Measurements from ENCODE around the gene FMNL2.

Gene FMNL2

DNA sequence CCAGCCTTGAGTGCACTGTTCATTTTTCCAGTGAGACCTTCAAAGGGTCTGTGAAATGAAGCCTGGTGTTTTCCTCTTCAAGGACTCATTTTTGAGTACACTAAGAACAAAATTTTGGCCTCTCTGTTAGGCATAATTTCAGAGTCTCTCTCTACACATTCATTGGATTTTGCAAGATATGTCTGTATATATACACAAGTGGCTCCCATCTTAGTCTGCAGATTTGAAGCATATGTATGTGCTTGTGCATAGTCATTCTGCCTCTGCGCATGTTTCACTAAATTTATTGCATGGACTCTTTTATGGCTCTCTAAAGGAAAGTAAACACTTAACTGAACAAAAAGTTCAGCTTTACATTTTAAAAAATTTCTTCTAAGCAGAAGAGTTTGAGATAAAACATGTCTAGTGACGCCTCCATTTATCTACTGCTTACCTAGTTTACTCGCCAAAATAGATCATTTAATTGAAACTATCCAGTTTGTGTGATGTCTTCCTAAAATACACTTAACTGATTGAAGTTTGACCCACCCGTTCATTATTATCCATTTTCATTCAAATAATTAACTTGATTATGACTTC lies 145.9 kb downstream of the FMNL2 start:
- TF ChIP-seq CTCF (IDR thresholded peaks at IDR 0.05; ENCODE audit: control insufficient read depth, extremely low read depth, insufficient read depth): no peak
- H3K4me3 ChIP-seq (ENCODE audit: low read depth, low read length): no peak overlapping the region
- no peak for DNase-seq (ENCODE audit: low read depth)

DNA sequence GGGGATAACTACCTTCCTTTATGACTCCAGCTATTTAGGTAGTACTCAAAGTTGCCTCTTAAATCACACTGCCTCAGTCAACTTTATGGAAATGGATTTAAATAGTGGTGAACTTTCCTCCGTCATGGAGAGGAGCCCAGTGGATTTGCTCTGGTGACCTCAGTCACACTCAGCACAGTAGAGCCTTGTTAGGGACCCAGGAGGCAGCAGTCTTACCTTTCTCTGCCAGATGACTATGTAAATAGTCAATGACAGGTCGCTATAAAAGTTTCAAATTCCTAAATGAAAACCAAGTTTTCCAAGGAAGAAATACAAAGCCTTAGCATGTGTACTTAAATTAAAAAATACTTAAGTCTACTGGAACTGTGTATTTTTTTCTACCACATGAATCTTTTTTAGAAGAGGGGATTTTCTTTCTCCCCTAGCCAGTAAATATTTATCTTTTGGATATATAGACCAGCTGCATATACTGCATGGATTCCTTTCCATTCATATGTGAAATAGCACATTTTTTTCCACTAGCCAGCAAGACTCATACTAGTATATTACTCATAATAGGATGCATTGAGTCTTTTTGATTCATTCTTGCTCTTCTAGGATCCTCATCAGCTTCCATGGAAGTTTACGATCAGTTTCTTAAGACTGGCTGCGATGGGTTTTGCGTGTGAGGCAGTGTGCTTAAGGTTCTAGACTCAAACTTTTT lies 147.1 kb downstream of the FMNL2 start:
- H3K4me3 ChIP-seq (ENCODE audit: low read depth, low read length): no peak overlapping the region
- TF ChIP-seq CTCF (IDR thresholded peaks at IDR 0.05; ENCODE audit: control insufficient read depth, extremely low read depth, insufficient read depth): no peak
- DNase-seq (ENCODE audit: low read depth): no peak

- TF ChIP-seq CTCF (IDR thresholded peaks at IDR 0.05; ENCODE audit: control insufficient read depth, extremely low read depth, insufficient read depth): no peak
Observed at GRCh38 chr2:152483276-152484063, 148.5 kb downstream of the FMNL2 start.

GRCh38 chr2:152485954-152486736 lies 151.2 kb downstream of the FMNL2 start:
- TF ChIP-seq CTCF (IDR thresholded peaks at IDR 0.05; ENCODE audit: control insufficient read depth, extremely low read depth, insufficient read depth): no peak
- no peak overlapping the region for H3K4me3 ChIP-seq (ENCODE audit: low read depth, low read length)
- DNase-seq (ENCODE audit: low read depth): no peak

More at GRCh38 chr2:152483276-152484063, 148.5 kb downstream of the FMNL2 start:
- H3K4me3 ChIP-seq (ENCODE audit: low read depth, low read length): no peak overlapping the region
- no peak for DNase-seq (ENCODE audit: low read depth)

DNA sequence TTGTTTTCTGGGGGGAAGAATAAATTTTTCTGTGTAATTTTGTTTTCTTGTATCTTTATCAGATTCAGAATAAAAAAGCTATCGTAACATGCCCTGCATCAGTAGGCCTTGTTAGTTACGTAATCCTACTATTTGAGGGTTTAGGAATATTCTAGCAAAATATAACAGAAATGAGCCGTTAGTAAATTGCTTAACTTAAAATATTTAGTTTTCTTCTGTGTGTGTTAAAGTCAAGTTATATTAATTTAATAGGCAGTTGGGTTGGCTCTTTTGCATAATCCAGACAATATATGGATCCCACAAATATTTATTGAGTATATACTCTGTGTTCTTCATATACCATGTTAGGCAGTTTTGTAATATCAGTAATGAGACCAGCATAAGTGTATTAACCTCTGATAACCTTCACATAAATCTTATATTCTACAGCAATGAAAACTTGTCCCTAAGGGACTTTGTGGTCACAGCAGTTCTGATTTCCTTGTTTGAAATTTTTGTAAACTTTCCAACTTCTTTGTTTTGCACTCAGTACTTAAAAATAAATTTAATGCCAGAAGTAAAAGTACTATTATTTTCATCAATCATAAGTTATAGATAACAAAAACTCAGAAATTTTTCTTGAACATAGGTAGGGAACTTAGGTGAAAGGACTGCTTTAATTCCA lies 151.9 kb downstream of the FMNL2 start:
- TF ChIP-seq CTCF (IDR thresholded peaks at IDR 0.05; ENCODE audit: control insufficient read depth, extremely low read depth, insufficient read depth): no peak
- no peak for DNase-seq (ENCODE audit: low read depth)

GRCh38 chr2:152488075-152488474 lies 153.1 kb downstream of the FMNL2 start:
- H3K4me3 ChIP-seq (ENCODE audit: low read depth, low read length): no peak overlapping the region
- TF ChIP-seq CTCF (IDR thresholded peaks at IDR 0.05; ENCODE audit: control insufficient read depth, extremely low read depth, insufficient read depth): no peak
- DNase-seq (ENCODE audit: low read depth): no peak

More for the DNA sequence above, 151.9 kb downstream of the FMNL2 start:
- H3K4me3 ChIP-seq (ENCODE audit: low read depth, low read length): no peak overlapping the region

All from LNCaP clone FGC (cell line).